ENCODE results near the gene PLP1.

DNA sequence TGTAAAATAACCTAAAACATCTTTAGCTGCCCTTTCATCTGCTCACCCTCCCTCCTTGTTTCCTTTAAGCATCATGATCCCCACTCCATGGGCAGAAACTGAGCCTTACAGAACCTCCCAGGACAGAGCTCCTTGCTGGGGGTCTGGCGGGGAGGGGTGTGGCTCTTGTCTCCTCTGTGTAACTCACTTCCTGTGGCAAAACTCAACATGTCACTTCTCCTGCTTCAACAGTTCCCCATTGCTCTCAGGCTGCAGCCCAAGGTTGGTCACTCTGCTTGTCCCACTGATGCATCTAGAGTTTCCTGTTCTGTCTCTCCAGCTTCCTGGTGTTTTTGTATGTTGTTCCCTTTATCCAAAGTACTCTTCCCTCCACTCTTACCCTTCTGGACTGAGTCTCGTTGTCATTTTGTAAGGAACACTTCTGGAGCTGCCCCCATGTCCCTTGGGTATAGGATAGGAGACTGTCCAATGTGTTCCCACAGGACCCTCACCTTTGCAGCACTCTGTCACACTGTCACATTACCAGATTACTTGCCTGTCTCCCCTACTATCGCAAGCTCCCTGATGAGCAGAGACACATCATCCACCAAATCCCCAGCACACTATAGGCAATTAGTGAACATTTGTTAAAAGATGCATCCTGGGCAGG, 46.4 kb upstream of the PLP1 start:
- TF ChIP-seq FOSL2 (IDR thresholded peaks at IDR 0.05; ENCODE audit: borderline replicate concordance, low read depth) (no peak), EP300 (IDR thresholded peaks at IDR 0.05; ENCODE audit: borderline replicate concordance in 1 of 2, low read depth in 1 of 2, low read length in 1 of 2) (no peak), EZH2phosphoT487 (IDR thresholded peaks at IDR 0.05; ENCODE audit: borderline replicate concordance, low read depth) (no peak), TCF12 (IDR thresholded peaks at IDR 0.05) (no peak)
- TF ChIP-seq, protein P1, sequence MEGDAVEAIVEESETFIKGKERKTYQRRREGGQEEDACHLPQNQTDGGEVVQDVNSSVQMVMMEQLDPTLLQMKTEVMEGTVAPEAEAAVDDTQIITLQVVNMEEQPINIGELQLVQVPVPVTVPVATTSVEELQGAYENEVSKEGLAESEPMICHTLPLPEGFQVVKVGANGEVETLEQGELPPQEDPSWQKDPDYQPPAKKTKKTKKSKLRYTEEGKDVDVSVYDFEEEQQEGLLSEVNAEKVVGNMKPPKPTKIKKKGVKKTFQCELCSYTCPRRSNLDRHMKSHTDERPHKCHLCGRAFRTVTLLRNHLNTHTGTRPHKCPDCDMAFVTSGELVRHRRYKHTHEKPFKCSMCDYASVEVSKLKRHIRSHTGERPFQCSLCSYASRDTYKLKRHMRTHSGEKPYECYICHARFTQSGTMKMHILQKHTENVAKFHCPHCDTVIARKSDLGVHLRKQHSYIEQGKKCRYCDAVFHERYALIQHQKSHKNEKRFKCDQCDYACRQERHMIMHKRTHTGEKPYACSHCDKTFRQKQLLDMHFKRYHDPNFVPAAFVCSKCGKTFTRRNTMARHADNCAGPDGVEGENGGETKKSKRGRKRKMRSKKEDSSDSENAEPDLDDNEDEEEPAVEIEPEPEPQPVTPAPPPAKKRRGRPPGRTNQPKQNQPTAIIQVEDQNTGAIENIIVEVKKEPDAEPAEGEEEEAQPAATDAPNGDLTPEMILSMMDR (IDR thresholded peaks at IDR 0.05): no peak
- TF ChIP-seq, protein P2, sequence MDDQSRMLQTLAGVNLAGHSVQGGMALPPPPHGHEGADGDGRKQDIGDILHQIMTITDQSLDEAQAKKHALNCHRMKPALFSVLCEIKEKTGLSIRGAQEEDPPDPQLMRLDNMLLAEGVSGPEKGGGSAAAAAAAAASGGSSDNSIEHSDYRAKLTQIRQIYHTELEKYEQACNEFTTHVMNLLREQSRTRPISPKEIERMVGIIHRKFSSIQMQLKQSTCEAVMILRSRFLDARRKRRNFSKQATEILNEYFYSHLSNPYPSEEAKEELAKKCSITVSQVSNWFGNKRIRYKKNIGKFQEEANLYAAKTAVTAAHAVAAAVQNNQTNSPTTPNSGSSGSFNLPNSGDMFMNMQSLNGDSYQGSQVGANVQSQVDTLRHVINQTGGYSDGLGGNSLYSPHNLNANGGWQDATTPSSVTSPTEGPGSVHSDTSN (IDR thresholded peaks at IDR 0.05): no peak
- TF ChIP-seq, protein P3, sequence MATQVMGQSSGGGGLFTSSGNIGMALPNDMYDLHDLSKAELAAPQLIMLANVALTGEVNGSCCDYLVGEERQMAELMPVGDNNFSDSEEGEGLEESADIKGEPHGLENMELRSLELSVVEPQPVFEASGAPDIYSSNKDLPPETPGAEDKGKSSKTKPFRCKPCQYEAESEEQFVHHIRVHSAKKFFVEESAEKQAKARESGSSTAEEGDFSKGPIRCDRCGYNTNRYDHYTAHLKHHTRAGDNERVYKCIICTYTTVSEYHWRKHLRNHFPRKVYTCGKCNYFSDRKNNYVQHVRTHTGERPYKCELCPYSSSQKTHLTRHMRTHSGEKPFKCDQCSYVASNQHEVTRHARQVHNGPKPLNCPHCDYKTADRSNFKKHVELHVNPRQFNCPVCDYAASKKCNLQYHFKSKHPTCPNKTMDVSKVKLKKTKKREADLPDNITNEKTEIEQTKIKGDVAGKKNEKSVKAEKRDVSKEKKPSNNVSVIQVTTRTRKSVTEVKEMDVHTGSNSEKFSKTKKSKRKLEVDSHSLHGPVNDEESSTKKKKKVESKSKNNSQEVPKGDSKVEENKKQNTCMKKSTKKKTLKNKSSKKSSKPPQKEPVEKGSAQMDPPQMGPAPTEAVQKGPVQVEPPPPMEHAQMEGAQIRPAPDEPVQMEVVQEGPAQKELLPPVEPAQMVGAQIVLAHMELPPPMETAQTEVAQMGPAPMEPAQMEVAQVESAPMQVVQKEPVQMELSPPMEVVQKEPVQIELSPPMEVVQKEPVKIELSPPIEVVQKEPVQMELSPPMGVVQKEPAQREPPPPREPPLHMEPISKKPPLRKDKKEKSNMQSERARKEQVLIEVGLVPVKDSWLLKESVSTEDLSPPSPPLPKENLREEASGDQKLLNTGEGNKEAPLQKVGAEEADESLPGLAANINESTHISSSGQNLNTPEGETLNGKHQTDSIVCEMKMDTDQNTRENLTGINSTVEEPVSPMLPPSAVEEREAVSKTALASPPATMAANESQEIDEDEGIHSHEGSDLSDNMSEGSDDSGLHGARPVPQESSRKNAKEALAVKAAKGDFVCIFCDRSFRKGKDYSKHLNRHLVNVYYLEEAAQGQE (IDR thresholded peaks at IDR 0.05; ENCODE audit: low read depth, low read length): no peak
